H9 (cell line): ENCODE data around the gene GLB1L3. TPM values are rescaled to one million over a fixed set of nuclear protein-coding genes. Genes with fewer than 3 reads are reported as not detected.

Experiments
- DNase-seq: peaks from one replicate; pipeline ENCODE4 v3.0.0-alpha.2; 2017
- H2AFZ ChIP-seq: one replicate; pipeline ENCODE4 v1.6.1; 2013; ENCODE audit warnings: mild to moderate bottlenecking, low read length, control low read depth, moderate library complexity
- H2AK5ac ChIP-seq: 2 replicates; pipeline ENCODE4 v1.6.1; 2013; ENCODE audit warnings: low read length, control low read depth, mixed read lengths; ENCODE audit not compliant: insufficient read length
- H2BK120ac ChIP-seq: one replicate; pipeline ENCODE4 v1.6.1; 2013; ENCODE audit warnings: low read depth, mild to moderate bottlenecking, low read length, control low read depth, inconsistent platforms; ENCODE audit not compliant: poor library complexity, severe bottlenecking
- H2BK12ac ChIP-seq: 2 replicates; pipeline ENCODE4 v1.6.1; 2013; ENCODE audit warnings: low read length, control low read depth, mixed read lengths, low read depth; ENCODE audit not compliant: insufficient read length
- H2BK15ac ChIP-seq: 2 replicates; pipeline ENCODE4 v1.6.1; 2013; ENCODE audit warnings: low read depth, low read length, control low read depth
- H2BK20ac ChIP-seq: one replicate; pipeline ENCODE4 v1.6.1; 2013; ENCODE audit warnings: low read depth, mild to moderate bottlenecking, low read length, control low read depth, inconsistent platforms; ENCODE audit not compliant: poor library complexity, severe bottlenecking
- H2BK5ac ChIP-seq: 2 replicates; pipeline ENCODE4 v1.6.1; 2013; ENCODE audit warnings: low read length, control low read depth, mixed read lengths; ENCODE audit not compliant: insufficient read length
- H3K14ac ChIP-seq: 2 replicates; pipeline ENCODE4 v1.6.1; 2013; ENCODE audit warnings: low read length, control low read depth; ENCODE audit not compliant: insufficient read depth
- H3K18ac ChIP-seq: 2 replicates; pipeline ENCODE4 v1.6.1; 2013; ENCODE audit warnings: low read depth, mild to moderate bottlenecking, mixed read lengths, low read length, control low read depth; ENCODE audit not compliant: insufficient read length
- H3K23ac ChIP-seq: 2 replicates; pipeline ENCODE4 v1.6.1; 2013; ENCODE audit warnings: low read length, control low read depth, mixed read lengths, low read depth; ENCODE audit not compliant: insufficient read length
- H3K23me2 ChIP-seq: 2 replicates; pipeline ENCODE4 v1.6.1; 2013; ENCODE audit warnings: low read depth, mild to moderate bottlenecking, mixed read lengths, low read length, control low read depth; ENCODE audit not compliant: insufficient read length, poor library complexity, severe bottlenecking
- H3K27ac ChIP-seq: 2 replicates; pipeline ENCODE4 v1.5.1; 2013; ENCODE audit warnings: low read length, control low read depth, mixed read lengths, low read depth; ENCODE audit not compliant: insufficient read length
- H3K27me3 ChIP-seq: 2 replicates; pipeline ENCODE4 v1.6.1; 2013; ENCODE audit warnings: low read length, control low read depth, inconsistent platforms; ENCODE audit not compliant: insufficient read depth
- H3K4ac ChIP-seq: 2 replicates; pipeline ENCODE4 v1.6.1; 2013; ENCODE audit warnings: low read depth, mild to moderate bottlenecking, control low read depth, inconsistent platforms, low read length, moderate library complexity
- H3K4me1 ChIP-seq: 2 replicates; pipeline ENCODE4 v1.6.1; 2013; ENCODE audit warnings: low read length, control low read depth, inconsistent platforms; ENCODE audit not compliant: insufficient read depth
- H3K4me2 ChIP-seq: 2 replicates; pipeline ENCODE4 v1.6.1; 2013; ENCODE audit warnings: low read length, control low read depth, mixed read lengths; ENCODE audit not compliant: insufficient read length, insufficient read depth
- H3K56ac ChIP-seq: 2 replicates; pipeline ENCODE4 v1.6.1; 2013; ENCODE audit warnings: low read depth, mild to moderate bottlenecking, mixed read lengths, low read length, control low read depth; ENCODE audit not compliant: insufficient read length
- H3K79me1 ChIP-seq: 2 replicates; pipeline ENCODE4 v1.6.1; 2013; ENCODE audit warnings: low read depth, mild to moderate bottlenecking, moderate library complexity, low read length, control low read depth, inconsistent platforms; ENCODE audit not compliant: insufficient read depth, poor library complexity, severe bottlenecking
- H3K79me2 ChIP-seq: 2 replicates; pipeline ENCODE4 v1.6.1; 2013; ENCODE audit warnings: low read length, control low read depth, inconsistent platforms; ENCODE audit not compliant: insufficient read depth
- H3K9ac ChIP-seq: 2 replicates; pipeline ENCODE4 v1.6.1; 2013; ENCODE audit warnings: low read length, control low read depth, mixed read lengths; ENCODE audit not compliant: insufficient read length; ENCODE audit errors: extremely low read depth
- H3K9me3 ChIP-seq: one replicate; pipeline ENCODE4 v1.6.1; 2013; ENCODE audit warnings: low read depth, low read length, inconsistent platforms; ENCODE audit not compliant: control insufficient read depth
- H3T11ph ChIP-seq: one replicate; pipeline ENCODE4 v1.6.1; 2013; ENCODE audit warnings: mild to moderate bottlenecking, low read length, control low read depth, inconsistent platforms
- H4K20me1 ChIP-seq: one replicate; pipeline ENCODE4 v1.6.1; 2013; ENCODE audit not compliant: control insufficient read depth, insufficient read length, insufficient read depth
- H4K5ac ChIP-seq: 2 replicates; pipeline ENCODE4 v1.6.1; 2013; ENCODE audit warnings: low read depth, mild to moderate bottlenecking, mixed read lengths, low read length, control low read depth; ENCODE audit not compliant: insufficient read length
- H4K8ac ChIP-seq: replicated peaks from 2 replicates; pipeline ENCODE4 v1.6.1; 2013; ENCODE audit warnings: low read length, control low read depth, mixed read lengths, low read depth; ENCODE audit not compliant: insufficient read length
- H4K91ac ChIP-seq: 2 replicates; pipeline ENCODE4 v1.6.1; 2013; ENCODE audit warnings: low read depth, mild to moderate bottlenecking, moderate library complexity, mixed read lengths, low read length, control low read depth; ENCODE audit not compliant: insufficient read length
- H3K27ac Mint-ChIP-seq, 3 experiments: 2 replicates in 2 of 3; 3 replicates in 1 of 3; pipeline ENCODE4 v1.8.0; 2020 to 2021; ENCODE audit warnings: mixed read lengths in 3 of 3, mild to moderate bottlenecking in 1 of 3, moderate library complexity in 1 of 3
- H3K27me3 Mint-ChIP-seq: 2 replicates; pipeline ENCODE4 v1.8.0; 2021; ENCODE audit warnings: low read depth, mild to moderate bottlenecking, moderate library complexity, mixed read lengths
- H3K36me3 Mint-ChIP-seq, 3 experiments: 2 replicates in 2 of 3; 3 replicates in 1 of 3; pipeline ENCODE4 v1.8.0; 2020 to 2021; ENCODE audit warnings: low read depth in 3 of 3, mixed read lengths in 3 of 3; ENCODE audit not compliant: insufficient read depth in 1 of 3
- H3K4me1 Mint-ChIP-seq, 2 experiments: 2 replicates each; pipeline ENCODE4 v1.8.0; 2020; ENCODE audit warnings: mixed read lengths in 2 of 2
- H3K4me3 Mint-ChIP-seq, 2 experiments: 2 replicates in 1 of 2; 3 replicates in 1 of 2; pipeline ENCODE4 v1.8.0; 2020 to 2021; ENCODE audit warnings: mild to moderate bottlenecking in 2 of 2, mixed read lengths in 2 of 2, moderate library complexity in 1 of 2
- H3K9me3 Mint-ChIP-seq, 2 experiments: 2 replicates in 1 of 2; 3 replicates in 1 of 2; pipeline ENCODE4 v1.8.0; 2020; ENCODE audit warnings: mild to moderate bottlenecking in 2 of 2, mixed read lengths in 2 of 2, moderate library complexity in 1 of 2
- WGBS: extraction: QIAGEN DNeasy Blood & Tissue Kit; methylation state at CpG from one replicate; pipeline ENCODE4 v1.1.7; 2013; ENCODE audit warnings: missing lambda C conversion rate, low lambda C conversion rate, mixed read lengths; ENCODE audit not compliant: insufficient read length; ENCODE audit errors: extremely low coverage; 5-methylcytosine and 5-hydroxymethylcytosine counted together
- total RNA-seq: library from RNA; stranded (reverse); gene quantifications from 2 replicates; pipeline ENCODE4 v1.2.1, GENCODE V29; 2021
- TF ChIP-seq, protein P1 (sequence below): fragments of 200-600 bp; sonication (generic); conservative IDR thresholded peaks from 3 replicates; pipeline ENCODE4 v1.8.0; 2021; ENCODE audit warnings: antibody characterized with exemption, mild to moderate bottlenecking

Gene GLB1L3
- total RNA-seq, 1 experiment from 2014 or later, result 11.2 TPM

DNA sequence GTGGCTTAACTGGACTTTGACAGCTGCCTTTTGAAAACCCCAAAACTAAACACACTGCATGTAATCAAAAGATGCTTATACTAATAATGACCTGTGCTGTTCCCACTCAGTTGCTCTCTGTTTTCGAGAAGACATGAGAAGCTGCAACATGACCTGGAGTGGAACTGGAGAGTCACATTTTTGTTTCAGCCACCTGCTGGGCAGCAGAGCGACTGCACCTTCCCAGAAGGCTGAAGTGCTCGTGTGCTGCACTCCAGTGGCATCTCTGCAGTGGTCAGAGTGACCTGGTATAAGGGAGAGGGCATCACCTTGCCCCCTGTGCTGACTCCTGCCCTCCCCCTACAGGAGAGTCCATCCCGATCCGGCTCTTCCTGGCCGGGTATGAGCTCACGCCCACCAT is 31.6 kb upstream of the GLB1L3 start:
- WGBS, result no CpG with 5 or more reads among the region's 7 CpGs
- H3K36me3 Mint-ChIP-seq, result peaks cover 28 to 65% (median 32%) of the 10 kb centered on the region in 3 experiments

More for the DNA sequence above, 31.6 kb upstream of the GLB1L3 start:
- DNase-seq, result peak; percentile 41
- no peaks in the 10 kb centered on the region for H3K79me1 ChIP-seq
- no peaks in the 10 kb centered on the region for H3K9me3 Mint-ChIP-seq
- H3K14ac ChIP-seq, result no peak overlapping the region
- H3K27ac ChIP-seq, result no peak overlapping the region
- H4K91ac ChIP-seq, result no peak overlapping the region
- H3K4me1 ChIP-seq, result no peaks in the 10 kb centered on the region
- no peak overlapping the region for H3T11ph ChIP-seq
- H3K4me2 ChIP-seq, result no peak overlapping the region
- H3K27me3 ChIP-seq, result no peaks in the 10 kb centered on the region
- no peak overlapping the region for H3K18ac ChIP-seq
- H3K56ac ChIP-seq, result no peak overlapping the region
- no peak overlapping the region for H4K5ac ChIP-seq
- H2AK5ac ChIP-seq, result no peak overlapping the region
- H3K4ac ChIP-seq, result no peak overlapping the region
- H3K27ac Mint-ChIP-seq, result no peak overlapping the region
- H2BK120ac ChIP-seq, result no peak overlapping the region
- H4K8ac ChIP-seq, result no peak overlapping the region
- H3K9me3 ChIP-seq, result no peaks in the 10 kb centered on the region
- H2BK15ac ChIP-seq, result no peak overlapping the region
- no peak overlapping the region for H2AFZ ChIP-seq
- no peak overlapping the region for H2BK5ac ChIP-seq
- H3K79me2 ChIP-seq, result no peaks in the 10 kb centered on the region
- no peak overlapping the region for H2BK20ac ChIP-seq
- H3K23ac ChIP-seq, result no peak overlapping the region
- H3K4me1 Mint-ChIP-seq, result peaks cover 2 to 8% of the 10 kb centered on the region in 2 experiments; a peak in 3 of 4 replicates
- no peaks in the 10 kb centered on the region for H3K23me2 ChIP-seq
- no peaks in the 10 kb centered on the region for H3K27me3 Mint-ChIP-seq
- no peaks in the 10 kb centered on the region for H4K20me1 ChIP-seq
- no peak overlapping the region for H3K4me3 Mint-ChIP-seq
- no peak overlapping the region for H2BK12ac ChIP-seq
- no peak overlapping the region for H3K9ac ChIP-seq
- TF ChIP-seq, protein P1, sequence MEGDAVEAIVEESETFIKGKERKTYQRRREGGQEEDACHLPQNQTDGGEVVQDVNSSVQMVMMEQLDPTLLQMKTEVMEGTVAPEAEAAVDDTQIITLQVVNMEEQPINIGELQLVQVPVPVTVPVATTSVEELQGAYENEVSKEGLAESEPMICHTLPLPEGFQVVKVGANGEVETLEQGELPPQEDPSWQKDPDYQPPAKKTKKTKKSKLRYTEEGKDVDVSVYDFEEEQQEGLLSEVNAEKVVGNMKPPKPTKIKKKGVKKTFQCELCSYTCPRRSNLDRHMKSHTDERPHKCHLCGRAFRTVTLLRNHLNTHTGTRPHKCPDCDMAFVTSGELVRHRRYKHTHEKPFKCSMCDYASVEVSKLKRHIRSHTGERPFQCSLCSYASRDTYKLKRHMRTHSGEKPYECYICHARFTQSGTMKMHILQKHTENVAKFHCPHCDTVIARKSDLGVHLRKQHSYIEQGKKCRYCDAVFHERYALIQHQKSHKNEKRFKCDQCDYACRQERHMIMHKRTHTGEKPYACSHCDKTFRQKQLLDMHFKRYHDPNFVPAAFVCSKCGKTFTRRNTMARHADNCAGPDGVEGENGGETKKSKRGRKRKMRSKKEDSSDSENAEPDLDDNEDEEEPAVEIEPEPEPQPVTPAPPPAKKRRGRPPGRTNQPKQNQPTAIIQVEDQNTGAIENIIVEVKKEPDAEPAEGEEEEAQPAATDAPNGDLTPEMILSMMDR, result peak; percentile 56
